Measurements from ENCODE around the gene BRAT1.

Gene BRAT1

GRCh38 chr7:2514473-2515423 lies 40.6 kb downstream of the BRAT1 start:
- Histone ChIP-seq H3K27ac (ENCODE audit: low read depth, low read length) (no peak overlapping the region), H2BK5ac (ENCODE audit: low read length) (no peak overlapping the region), H4K5ac (ENCODE audit: low read length) (no peak overlapping the region), H2BK120ac (ENCODE audit: low read depth, low read length) (no peak overlapping the region), H3K18ac (ENCODE audit: low read length) (no peak overlapping the region), H3K4me3 (ENCODE audit: low read length) (no peak overlapping the region), H3K79me2 (ENCODE audit: control insufficient read depth, insufficient read depth, low read length) (no peaks in the 10 kb centered on the region), H3K4me2 (ENCODE audit: low read length) (no peak overlapping the region), H3K36me3 (ENCODE audit: control insufficient read depth, insufficient read depth, low read length) (no peaks in the 10 kb centered on the region), H3K4me1 (ENCODE audit: control insufficient read depth, low read depth, low read length) (peaks cover 11% of the 10 kb centered on the region), H3K23ac (ENCODE audit: low read length) (no peak overlapping the region), H2AK5ac (ENCODE audit: low read length) (no peak overlapping the region), H4K8ac (ENCODE audit: low read depth, low read length) (no peak overlapping the region), H2BK15ac (replicated peaks; ENCODE audit: low read depth) (no peak overlapping the region), H3K79me1 (ENCODE audit: low read length) (no peaks in the 10 kb centered on the region), H3K9ac (ENCODE audit: low read length) (no peak overlapping the region), H3K27me3 (ENCODE audit: insufficient read depth, low read length, poor library complexity) (no peaks in the 10 kb centered on the region), H3K4ac (ENCODE audit: low read depth, low read length) (no peak overlapping the region), H3K56ac (ENCODE audit: low read length) (no peak overlapping the region)
- DNase-seq: no peak
- WGBS (ENCODE audit: extremely low coverage, insufficient coverage, low lambda C conversion rate): no CpG with 5 or more reads among the region's 9 CpGs

GRCh38 chr7:2513702-2514101 lies 41.6 kb downstream of the BRAT1 start:
- Histone ChIP-seq H2BK15ac (replicated peaks; ENCODE audit: low read depth) (no peak overlapping the region), H4K5ac (ENCODE audit: low read length) (no peak overlapping the region), H3K9ac (ENCODE audit: low read length) (no peak overlapping the region), H3K18ac (ENCODE audit: low read length) (no peak overlapping the region), H2AK5ac (ENCODE audit: low read length) (no peak overlapping the region), H3K79me1 (ENCODE audit: low read length) (no peaks in the 10 kb centered on the region), H2BK120ac (ENCODE audit: low read depth, low read length) (no peak overlapping the region), H3K4ac (ENCODE audit: low read depth, low read length) (no peak overlapping the region), H3K79me2 (ENCODE audit: control insufficient read depth, insufficient read depth, low read length) (no peaks in the 10 kb centered on the region), H3K56ac (ENCODE audit: low read length) (no peak overlapping the region), H3K27me3 (ENCODE audit: insufficient read depth, low read length, poor library complexity) (no peaks in the 10 kb centered on the region), H2BK5ac (ENCODE audit: low read length) (no peak overlapping the region), H3K36me3 (ENCODE audit: control insufficient read depth, insufficient read depth, low read length) (no peaks in the 10 kb centered on the region), H3K27ac (ENCODE audit: low read depth, low read length) (no peak overlapping the region), H3K4me1 (ENCODE audit: control insufficient read depth, low read depth, low read length) (peaks cover 11% of the 10 kb centered on the region), H3K4me3 (ENCODE audit: low read length) (no peak overlapping the region), H4K8ac (ENCODE audit: low read depth, low read length) (no peak overlapping the region), H3K23ac (ENCODE audit: low read length) (no peak overlapping the region), H3K4me2 (ENCODE audit: low read length) (no peak overlapping the region)
- no CpG with 5 or more reads among the region's 7 CpGs for WGBS (ENCODE audit: extremely low coverage, insufficient coverage, low lambda C conversion rate)
- DNase-seq: no peak

GRCh38 chr7:2512713-2513112 lies 42.6 kb downstream of the BRAT1 start:
- H2BK120ac ChIP-seq (ENCODE audit: low read depth, low read length): no peak overlapping the region
- no peak overlapping the region for H3K23ac ChIP-seq (ENCODE audit: low read length)
- no peak overlapping the region for H3K9ac ChIP-seq (ENCODE audit: low read length)
- no peak overlapping the region for H4K8ac ChIP-seq (ENCODE audit: low read depth, low read length)
- WGBS (ENCODE audit: extremely low coverage, insufficient coverage, low lambda C conversion rate): no CpG with 5 or more reads among the region's 3 CpGs
- no peak overlapping the region for H3K4me3 ChIP-seq (ENCODE audit: low read length)
- no peak overlapping the region for H2AK5ac ChIP-seq (ENCODE audit: low read length)
- no peaks in the 10 kb centered on the region for H3K79me2 ChIP-seq (ENCODE audit: control insufficient read depth, insufficient read depth, low read length)
- no peak overlapping the region for H4K5ac ChIP-seq (ENCODE audit: low read length)
- no peaks in the 10 kb centered on the region for H3K36me3 ChIP-seq (ENCODE audit: control insufficient read depth, insufficient read depth, low read length)
- no peak overlapping the region for H3K56ac ChIP-seq (ENCODE audit: low read length)
- H3K18ac ChIP-seq (ENCODE audit: low read length): no peak overlapping the region
- no peak overlapping the region for H2BK5ac ChIP-seq (ENCODE audit: low read length)
- H3K27me3 ChIP-seq (ENCODE audit: insufficient read depth, low read length, poor library complexity): no peaks in the 10 kb centered on the region
- no peak overlapping the region for H3K4me2 ChIP-seq (ENCODE audit: low read length)
- no peak overlapping the region for H3K4ac ChIP-seq (ENCODE audit: low read depth, low read length)
- no peak overlapping the region for H2BK15ac ChIP-seq (replicated peaks; ENCODE audit: low read depth)
- no peak overlapping the region for H3K27ac ChIP-seq (ENCODE audit: low read depth, low read length)
- H3K79me1 ChIP-seq (ENCODE audit: low read length): no peaks in the 10 kb centered on the region
- peaks cover 3% of the 10 kb centered on the region for H3K4me1 ChIP-seq (ENCODE audit: control insufficient read depth, low read depth, low read length)
- no peak for DNase-seq

GRCh38 chr7:2512179-2512661 lies 43.1 kb downstream of the BRAT1 start:
- H3K4me2 ChIP-seq (ENCODE audit: low read length): no peak overlapping the region
- H3K9ac ChIP-seq (ENCODE audit: low read length): no peak overlapping the region
- H2BK15ac ChIP-seq (replicated peaks; ENCODE audit: low read depth): no peak overlapping the region
- H4K5ac ChIP-seq (ENCODE audit: low read length): no peak overlapping the region
- no peak overlapping the region for H3K4me3 ChIP-seq (ENCODE audit: low read length)
- H3K4me1 ChIP-seq (ENCODE audit: control insufficient read depth, low read depth, low read length): no peaks in the 10 kb centered on the region
- no peak overlapping the region for H3K27ac ChIP-seq (ENCODE audit: low read depth, low read length)
- no peak overlapping the region for H2BK120ac ChIP-seq (ENCODE audit: low read depth, low read length)
- H3K27me3 ChIP-seq (ENCODE audit: insufficient read depth, low read length, poor library complexity): no peaks in the 10 kb centered on the region
- no peaks in the 10 kb centered on the region for H3K36me3 ChIP-seq (ENCODE audit: control insufficient read depth, insufficient read depth, low read length)
- H3K79me1 ChIP-seq (ENCODE audit: low read length): no peaks in the 10 kb centered on the region
- H4K8ac ChIP-seq (ENCODE audit: low read depth, low read length): no peak overlapping the region
- H3K79me2 ChIP-seq (ENCODE audit: control insufficient read depth, insufficient read depth, low read length): no peaks in the 10 kb centered on the region
- DNase-seq: no peak
- no peak overlapping the region for H3K23ac ChIP-seq (ENCODE audit: low read length)
- no CpG with 5 or more reads among the region's 12 CpGs for WGBS (ENCODE audit: extremely low coverage, insufficient coverage, low lambda C conversion rate)
- no peak overlapping the region for H3K56ac ChIP-seq (ENCODE audit: low read length)
- no peak overlapping the region for H3K4ac ChIP-seq (ENCODE audit: low read depth, low read length)
- no peak overlapping the region for H3K18ac ChIP-seq (ENCODE audit: low read length)
- H2BK5ac ChIP-seq (ENCODE audit: low read length): no peak overlapping the region
- no peak overlapping the region for H2AK5ac ChIP-seq (ENCODE audit: low read length)

- no peaks in the 10 kb centered on the region for H3K79me2 ChIP-seq (ENCODE audit: control insufficient read depth, insufficient read depth, low read length)
- H3K23ac ChIP-seq (ENCODE audit: low read length): no peak overlapping the region
- no peak overlapping the region for H3K9ac ChIP-seq (ENCODE audit: low read length)
- H3K4me1 ChIP-seq (ENCODE audit: control insufficient read depth, low read depth, low read length): no peaks in the 10 kb centered on the region
- no peak overlapping the region for H3K4me2 ChIP-seq (ENCODE audit: low read length)
- H3K4me3 ChIP-seq (ENCODE audit: low read length): no peak overlapping the region
- no peak overlapping the region for H2BK15ac ChIP-seq (replicated peaks; ENCODE audit: low read depth)
- DNase-seq: no peak
- H3K18ac ChIP-seq (ENCODE audit: low read length): no peak overlapping the region
- H3K27ac ChIP-seq (ENCODE audit: low read depth, low read length): no peak overlapping the region
- WGBS (ENCODE audit: extremely low coverage, insufficient coverage, low lambda C conversion rate): no CpG with 5 or more reads among the region's 18 CpGs
- H3K79me1 ChIP-seq (ENCODE audit: low read length): no peaks in the 10 kb centered on the region
- H3K56ac ChIP-seq (ENCODE audit: low read length): no peak overlapping the region
- no peak overlapping the region for H2BK120ac ChIP-seq (ENCODE audit: low read depth, low read length)
- H2AK5ac ChIP-seq (ENCODE audit: low read length): no peak overlapping the region
- H4K5ac ChIP-seq (ENCODE audit: low read length): no peak overlapping the region
- no peaks in the 10 kb centered on the region for H3K36me3 ChIP-seq (ENCODE audit: control insufficient read depth, insufficient read depth, low read length)
- no peaks in the 10 kb centered on the region for H3K27me3 ChIP-seq (ENCODE audit: insufficient read depth, low read length, poor library complexity)
- no peak overlapping the region for H4K8ac ChIP-seq (ENCODE audit: low read depth, low read length)
- H2BK5ac ChIP-seq (ENCODE audit: low read length): no peak overlapping the region
- no peak overlapping the region for H3K4ac ChIP-seq (ENCODE audit: low read depth, low read length)
Measured at GRCh38 chr7:2511769-2512168, 43.6 kb downstream of the BRAT1 start.
